ENCODE measurements around the gene EIF6.

DNA sequence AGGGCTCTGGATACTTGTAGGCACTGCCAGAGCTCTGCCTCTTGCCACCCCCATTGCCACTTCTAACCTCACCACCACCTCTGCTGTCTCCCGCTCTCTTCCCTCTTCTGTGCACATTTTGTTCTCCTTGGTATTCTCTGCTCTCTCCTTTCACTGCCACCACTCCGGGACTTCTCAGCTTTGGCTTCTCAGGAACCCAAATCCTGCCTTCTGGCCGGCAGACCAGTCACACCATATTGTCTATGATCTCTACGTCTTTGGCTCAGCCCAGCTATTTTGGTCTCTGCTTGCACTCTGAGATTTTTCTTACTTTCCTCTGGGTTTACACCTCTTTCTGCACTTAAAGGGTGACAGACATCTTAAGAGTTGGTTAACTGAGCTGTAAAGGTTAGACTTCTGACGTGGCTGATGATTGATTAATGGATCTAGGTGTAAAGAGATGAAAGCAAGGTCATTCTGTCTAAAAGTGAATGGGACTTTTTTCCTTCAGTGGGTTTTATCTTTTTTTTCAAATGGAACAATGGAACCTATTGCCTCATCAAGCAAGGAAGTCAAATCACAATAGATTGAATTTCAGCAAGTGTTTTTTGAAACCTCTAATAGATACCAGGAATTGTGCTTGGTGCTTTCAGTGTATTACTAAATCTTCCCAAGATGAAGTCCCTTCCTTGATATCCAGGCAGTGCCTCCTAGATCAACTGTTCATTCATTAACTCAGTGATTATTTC is 44.3 kb downstream of the EIF6 start:
- TF ChIP-seq ZNF274 (IDR thresholded peaks at IDR 0.05; ENCODE audit: low read depth, low read length) (no peak), SUZ12 (IDR thresholded peaks at IDR 0.05; ENCODE audit: extremely low read depth, insufficient read depth, insufficient read length) (no peak), YY1 (IDR thresholded peaks at IDR 0.05; ENCODE audit: insufficient read depth, insufficient read length) (no peak)

Data from NT2/D1 (cell line).